Epidermal melanocyte (primary cell): ENCODE data around the gene MAP2K2.

ENCODE experiments used
- DNase-seq: peaks from one replicate; pipeline ENCODE4 v3.0.0; 2011; ENCODE audit warnings: low spot score; ENCODE audit not compliant: insufficient read length

Gene MAP2K2

GRCh38 chr19:4061178-4061682 lies 62.7 kb downstream of the MAP2K2 start:
- no peak for DNase-seq

DNA sequence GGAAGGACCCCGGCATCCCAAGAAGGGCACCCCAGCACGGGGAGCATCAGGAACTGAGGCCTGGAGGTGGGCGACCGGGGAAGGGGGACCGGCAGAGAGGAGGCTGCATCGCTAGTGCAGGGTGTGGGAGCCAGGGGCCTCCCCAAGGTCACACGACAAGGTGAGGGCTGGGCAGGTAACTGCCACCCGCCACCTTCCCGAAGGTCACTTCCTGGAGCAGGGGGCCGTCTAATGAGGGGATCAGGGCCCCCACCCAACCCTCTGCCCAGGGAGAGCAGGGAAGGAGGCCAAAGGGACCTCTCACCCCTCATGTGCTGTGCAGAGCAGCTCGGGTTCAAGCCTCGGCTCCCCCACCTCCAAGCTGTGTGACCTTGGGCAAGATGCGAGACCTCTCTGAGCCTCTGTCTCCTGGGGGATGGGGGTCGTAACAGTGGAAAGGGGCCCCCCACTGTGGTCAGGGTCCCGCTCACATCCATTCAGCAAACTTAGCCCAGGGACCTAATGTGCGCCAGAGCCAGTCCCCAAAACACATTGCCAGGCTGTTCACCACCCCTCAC lies 63.2 kb downstream of the MAP2K2 start:
- DNase-seq: no peak

GRCh38 chr19:4059891-4060620 lies 63.9 kb downstream of the MAP2K2 start:
- DNase-seq: no peak

GRCh38 chr19:4059453-4059871 lies 64.5 kb downstream of the MAP2K2 start:
- no peak for DNase-seq

- no peak for DNase-seq
These were observed 65.0 kb downstream of the MAP2K2 start for GRCh38 chr19:4058693-4059452.

DNA sequence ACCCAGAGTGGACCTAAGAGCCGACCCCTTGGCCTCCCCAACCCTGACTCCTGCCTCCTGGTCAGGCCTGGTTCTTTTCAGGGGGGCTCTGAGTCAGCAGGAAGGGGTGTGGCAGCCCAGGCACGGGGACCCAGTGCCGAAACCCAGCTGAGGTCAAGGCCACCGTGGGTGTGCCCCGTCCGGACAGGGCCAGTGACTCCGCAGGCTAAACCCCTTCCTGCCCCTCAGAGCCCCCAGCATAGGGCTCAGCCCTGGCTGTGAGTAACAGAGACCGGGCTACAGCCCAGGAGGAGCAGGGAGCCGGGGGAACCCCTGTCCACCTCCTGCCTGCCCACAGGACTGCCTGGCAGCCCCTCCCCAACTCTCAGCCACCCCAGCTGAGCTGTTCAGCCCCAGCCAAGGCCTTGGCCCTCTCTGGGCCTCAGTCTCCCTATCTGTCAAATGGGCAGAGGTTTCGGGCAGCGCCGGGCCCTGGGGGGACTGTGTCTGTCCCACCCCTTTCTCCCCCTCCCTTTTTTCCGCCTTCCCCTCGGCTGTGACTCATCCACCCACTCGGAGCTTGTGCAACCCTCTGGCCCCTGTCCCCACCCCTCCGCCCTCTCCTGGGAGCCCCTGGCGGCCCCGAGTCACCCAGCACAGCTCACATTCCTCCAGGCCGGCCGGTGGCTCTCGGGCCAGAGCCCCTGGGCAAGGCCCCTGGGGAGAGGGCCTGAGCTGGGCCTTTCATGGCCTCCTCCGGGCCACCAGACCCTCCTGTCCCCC lies 65.8 kb downstream of the MAP2K2 start:
- peak; percentile 90 for DNase-seq

- DNase-seq: no peak
These were observed 68.7 kb downstream of the MAP2K2 start for GRCh38 chr19:4055209-4055552.

DNA sequence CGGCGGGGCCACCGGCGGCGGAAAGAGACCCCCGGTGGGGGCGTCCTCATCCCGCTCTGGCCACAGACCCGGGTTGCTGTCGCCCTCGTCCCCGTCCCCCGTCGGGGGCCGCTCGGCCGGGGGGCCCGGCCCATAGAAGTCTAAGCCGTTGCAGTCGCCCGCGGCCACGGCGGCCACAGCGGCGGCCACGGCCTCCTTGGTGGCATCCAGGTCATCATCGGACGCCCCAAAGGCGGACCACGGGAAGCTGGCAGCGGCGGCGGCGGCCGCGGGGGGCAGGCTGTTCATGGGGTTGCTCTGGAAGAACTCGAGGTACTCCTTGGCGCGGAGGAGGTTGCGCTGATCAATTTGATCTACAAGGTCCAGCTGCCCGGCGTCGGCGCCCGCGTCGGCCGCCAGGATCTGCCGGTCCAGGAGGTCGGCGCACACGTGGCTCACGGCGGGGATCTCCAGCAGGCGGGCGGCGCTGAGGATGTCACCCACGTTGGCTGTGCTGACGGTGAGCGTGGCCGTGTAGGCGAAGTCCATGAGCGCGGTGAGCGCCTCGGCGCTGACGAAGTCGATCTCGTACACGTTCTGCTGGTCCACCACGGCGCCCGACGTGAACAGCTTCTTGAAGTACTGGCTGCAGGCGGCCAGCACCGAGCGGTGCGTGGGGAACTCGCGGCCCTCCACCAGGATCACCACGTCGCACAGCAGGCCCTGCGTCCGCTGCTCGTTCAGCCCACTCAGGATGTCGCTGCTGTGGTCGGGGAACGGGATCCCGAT lies 69.3 kb downstream of the MAP2K2 start:
- no peak for DNase-seq

DNA sequence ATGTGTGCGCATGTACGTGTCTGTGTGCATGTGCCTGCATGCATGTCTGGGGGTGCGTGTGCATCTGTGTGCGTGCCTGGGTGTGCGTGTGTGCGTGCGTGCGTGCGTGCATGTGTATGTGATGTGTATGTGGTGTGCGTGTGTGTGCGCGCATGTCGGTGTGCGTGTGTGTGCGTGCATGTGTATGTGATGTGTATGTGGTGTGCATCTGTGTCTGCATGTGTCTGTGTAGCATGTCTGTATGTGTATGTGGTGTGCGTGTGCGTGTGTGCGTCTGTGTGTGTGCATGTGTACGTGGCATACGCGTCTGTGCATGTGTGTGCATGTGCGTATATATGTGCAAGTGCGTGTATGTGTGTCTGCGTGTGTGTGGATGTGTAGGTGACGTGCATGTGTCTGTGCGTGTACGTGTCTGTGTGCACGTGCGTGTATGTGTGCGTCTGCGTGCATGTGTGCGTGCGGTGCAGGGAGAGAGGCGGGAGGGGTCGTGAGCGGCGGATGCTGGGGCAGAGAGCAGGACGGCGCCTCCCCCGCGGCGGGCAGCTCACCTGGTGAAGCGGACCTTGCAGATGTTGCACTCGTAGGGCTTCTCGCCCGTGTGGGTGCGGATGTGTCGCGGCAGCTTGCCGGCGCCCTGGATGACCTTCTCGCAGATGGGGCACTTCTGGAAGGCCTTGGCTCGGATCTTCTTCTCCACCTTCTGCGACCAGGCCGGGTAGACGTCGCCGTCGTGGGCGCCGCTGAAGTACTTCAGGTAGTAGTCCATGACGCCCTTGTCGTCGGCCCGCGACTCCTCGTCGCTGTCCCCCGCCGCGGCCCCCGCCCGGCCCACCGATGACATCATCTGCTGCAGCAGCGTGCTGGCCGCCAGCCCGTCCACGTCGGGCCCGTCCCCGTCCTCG lies 70.2 kb downstream of the MAP2K2 start:
- DNase-seq: no peak

- no peak for DNase-seq
These were observed 70.9 kb downstream of the MAP2K2 start for GRCh38 chr19:4052993-4053422.

GRCh38 chr19:4052114-4052992 lies 71.6 kb downstream of the MAP2K2 start:
- no peak for DNase-seq

DNA sequence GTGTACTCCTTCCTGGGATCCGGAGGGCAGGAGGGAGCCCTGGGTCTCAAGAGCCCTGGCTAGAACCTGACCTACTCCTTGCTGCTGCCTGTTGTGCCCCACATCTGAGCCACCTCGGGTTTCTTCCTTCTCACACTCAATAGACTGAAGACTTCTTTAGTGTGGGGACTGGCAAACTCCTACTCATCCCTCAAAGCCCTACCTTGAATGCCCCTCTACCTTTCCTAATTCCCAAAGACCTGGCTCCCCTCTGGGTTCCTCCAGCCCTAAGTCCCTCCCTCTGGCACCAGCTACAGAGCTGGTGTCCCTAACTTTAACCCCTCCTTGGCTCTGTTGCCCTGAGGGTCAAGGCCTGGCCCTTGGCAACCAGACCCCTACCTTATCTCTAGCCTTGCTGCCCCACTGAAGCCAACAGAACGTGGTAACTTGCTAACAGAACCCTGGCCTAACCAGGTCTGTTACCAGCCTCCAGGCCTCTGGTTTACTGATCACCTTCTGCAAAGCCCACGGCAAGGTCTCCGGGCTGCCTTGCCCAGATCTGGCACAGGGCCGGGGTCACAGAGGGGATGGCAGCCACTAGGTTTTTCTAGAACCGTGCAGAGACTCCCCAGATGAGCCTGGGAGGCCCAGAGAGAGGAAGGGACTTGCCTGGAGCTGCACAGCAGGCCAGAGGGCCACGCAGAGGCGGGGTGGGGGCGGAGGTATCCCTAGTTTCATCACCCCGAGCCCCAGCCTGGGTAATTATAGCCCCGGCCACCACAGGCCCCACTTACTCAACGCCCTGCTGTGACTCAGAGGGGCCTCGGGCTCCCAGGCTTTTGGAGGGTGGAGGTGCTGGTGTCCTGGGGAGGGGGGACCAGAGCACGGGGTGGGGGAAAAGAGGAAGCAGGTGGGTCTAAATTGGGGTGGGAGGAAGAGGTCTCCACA lies 72.5 kb downstream of the MAP2K2 start:
- no peak for DNase-seq

DNA sequence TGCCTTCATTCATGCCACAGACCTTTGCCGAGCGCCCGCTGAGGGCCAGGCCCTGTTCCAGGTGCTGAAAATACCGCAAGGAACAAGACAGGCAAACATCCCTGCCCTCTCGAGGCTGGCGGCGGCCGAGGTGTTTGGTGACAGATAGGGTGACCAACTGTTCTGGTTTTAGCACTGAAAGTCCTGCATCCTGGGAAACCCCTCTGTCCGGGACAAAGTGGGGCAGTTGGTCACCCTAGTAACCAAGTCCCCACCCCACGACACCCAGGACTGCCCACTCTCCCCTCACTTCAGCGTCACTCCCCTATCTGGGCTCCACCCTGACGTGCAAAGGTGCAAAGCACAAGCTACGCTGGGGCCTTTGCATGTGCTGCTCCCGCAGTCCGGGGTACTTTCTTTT lies 74.5 kb downstream of the MAP2K2 start:
- no peak for DNase-seq

DNA sequence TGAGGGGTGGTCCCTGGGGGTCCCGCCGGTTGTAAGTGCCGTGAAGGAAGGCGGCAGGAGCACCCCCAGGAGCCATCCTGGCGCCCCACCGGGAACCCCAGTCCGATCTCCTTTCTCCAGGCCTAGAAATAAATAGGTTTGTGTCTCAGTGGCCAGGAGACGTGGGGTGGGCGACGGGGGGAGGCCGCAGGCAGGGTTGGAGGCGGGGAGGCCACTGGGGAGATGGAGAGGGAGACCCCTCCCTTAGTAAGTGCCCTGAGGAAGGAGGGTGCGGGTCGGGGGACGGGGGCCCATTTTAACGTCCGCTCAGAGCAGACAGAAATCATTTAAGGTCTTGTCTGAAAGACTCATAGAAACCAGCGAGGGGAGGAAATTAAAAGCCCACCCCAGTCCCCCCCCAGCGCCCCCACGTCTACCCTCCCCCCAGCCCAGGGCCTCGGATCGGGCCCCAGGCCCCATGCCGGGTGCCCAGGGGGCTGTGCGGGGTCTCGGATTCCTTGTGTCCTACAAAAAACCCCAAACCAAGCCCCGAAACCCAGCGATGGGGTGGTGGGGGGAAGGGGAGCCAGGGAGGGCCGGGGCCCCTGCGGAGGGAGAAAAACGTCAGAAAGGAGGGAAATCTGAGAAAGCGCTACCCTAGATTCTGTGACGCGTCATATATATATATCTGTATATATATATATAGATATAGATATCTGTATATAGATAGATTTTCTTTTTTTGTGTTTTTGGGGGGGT lies 76.8 kb downstream of the MAP2K2 start:
- DNase-seq: no peak

- DNase-seq: no peak
These were observed 77.6 kb downstream of the MAP2K2 start for GRCh38 chr19:4046362-4046691.

DNA sequence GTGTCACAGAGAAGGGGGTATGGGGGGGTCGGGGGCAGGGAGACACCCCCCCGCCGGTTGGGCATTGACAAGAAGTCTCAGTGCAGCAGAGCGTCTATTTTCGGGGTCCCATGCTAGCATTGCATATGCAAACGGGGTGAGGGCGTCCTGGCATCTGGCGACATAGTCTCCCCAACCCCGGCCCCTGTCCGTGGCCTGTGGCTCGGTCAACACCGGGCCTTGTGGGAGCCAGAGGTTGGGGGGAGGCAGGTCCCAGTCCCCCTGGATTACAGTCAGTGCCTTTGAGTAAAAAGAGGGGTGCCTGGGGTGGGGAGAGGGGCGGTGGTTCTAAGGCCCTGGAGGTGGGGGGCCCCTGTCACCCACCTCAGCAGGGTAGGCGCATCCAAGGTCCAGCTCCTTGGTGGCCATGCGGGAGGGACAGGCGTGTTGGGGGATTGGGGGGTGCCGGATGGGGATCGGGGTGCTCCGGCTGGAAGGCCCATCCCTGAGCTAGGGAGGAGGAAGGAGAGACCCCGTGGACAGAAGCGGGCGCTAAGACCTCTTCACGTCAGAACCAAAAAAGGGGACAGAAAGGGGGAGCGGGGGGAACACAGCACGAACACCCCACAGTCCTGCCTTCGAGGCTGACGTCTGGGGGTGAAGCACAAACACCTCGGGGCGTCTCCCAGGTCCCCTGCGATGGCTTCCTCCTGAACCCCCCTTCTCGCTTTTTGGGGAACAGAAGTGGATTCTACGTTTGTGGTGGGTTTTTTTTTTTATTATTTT lies 78.1 kb downstream of the MAP2K2 start:
- no peak for DNase-seq
